Stimulated activated CD8-positive, alpha-beta memory T cell treated with anti-CD3 and anti-CD28 coated beads, Interleukin-7, amount 100 ng/mL, for 1 hour (primary cell): Measurements from ENCODE around the gene FOXL3.
"Not testable (repeated sequence)": the region's sequence is repeated elsewhere in the genome, so short reads cannot be mapped to it uniquely, and the experiment has no call there.

Experiments
- DNase-seq, 2 donors: peaks; one replicate each; pipeline ENCODE4 v3.0.0-alpha.2; 2020; ENCODE audit warnings: low read depth in 2 of 2

Gene FOXL3

DNA sequence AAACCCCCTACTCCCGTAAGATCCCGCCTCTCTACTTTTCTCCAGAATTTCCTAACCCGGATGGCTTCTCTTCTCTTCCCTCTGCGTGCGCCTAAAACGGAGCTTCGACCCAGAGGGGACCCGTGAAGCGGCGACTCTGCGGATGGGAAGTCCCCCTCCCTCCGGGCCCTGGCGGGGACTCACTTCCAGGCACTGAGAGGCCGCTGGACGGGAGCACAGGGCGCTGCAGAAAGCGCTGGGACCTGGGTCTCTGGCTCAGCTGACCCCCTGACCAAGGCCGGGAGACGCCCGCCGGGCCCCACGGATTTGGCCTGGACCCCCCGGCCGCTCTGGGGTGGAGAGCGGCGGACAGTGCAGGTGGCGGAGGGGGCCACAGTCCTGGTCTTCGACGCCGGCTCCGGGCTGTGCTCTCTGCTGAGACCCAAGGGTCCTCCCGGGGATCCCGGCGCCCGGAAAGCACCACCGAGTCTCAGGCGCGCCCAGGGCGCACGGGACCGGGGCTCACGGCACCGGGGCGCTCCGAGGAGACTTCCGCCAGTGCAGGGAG is 688 bp upstream of the FOXL3 start:
- DNase-seq: no peak

DNA sequence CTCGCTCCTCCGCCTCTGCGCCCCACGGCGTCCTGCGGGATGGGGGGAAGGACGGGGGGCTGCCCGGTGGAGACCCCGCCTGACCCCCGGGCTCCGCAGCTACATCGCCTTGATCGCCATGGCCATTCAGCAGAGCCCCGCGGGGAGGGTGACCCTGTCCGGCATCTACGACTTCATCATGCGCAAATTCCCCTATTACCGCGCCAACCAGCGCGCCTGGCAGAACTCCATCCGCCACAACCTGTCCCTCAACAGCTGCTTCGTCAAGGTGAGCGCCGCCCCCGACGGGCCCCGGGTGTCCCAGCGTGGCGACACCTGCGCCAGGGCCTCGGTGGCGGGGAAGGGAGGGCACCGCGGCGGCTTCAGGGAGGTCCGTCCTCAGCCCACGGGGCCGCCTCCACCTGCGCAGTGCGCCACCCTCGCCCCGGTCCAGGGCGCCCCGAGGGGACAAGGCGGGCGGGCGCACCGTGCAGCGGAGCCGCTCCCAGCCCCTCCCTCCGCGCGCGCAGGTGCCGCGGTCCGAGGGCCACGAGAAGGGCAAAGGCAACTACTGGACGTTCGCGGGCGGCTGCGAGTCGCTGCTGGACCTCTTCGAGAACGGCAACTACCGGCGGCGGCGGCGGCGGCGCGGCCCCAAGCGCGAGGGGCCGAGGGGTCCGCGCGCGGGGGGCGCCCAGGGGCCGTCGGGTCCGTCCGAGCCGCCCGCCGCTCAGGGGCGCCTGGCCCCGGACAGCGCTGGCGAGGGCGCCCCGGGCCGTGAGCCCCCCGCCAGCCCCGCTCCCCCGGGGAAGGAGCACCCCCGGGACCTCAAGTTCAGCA is 793 bp downstream of the FOXL3 start:
- no peak for DNase-seq

DNA sequence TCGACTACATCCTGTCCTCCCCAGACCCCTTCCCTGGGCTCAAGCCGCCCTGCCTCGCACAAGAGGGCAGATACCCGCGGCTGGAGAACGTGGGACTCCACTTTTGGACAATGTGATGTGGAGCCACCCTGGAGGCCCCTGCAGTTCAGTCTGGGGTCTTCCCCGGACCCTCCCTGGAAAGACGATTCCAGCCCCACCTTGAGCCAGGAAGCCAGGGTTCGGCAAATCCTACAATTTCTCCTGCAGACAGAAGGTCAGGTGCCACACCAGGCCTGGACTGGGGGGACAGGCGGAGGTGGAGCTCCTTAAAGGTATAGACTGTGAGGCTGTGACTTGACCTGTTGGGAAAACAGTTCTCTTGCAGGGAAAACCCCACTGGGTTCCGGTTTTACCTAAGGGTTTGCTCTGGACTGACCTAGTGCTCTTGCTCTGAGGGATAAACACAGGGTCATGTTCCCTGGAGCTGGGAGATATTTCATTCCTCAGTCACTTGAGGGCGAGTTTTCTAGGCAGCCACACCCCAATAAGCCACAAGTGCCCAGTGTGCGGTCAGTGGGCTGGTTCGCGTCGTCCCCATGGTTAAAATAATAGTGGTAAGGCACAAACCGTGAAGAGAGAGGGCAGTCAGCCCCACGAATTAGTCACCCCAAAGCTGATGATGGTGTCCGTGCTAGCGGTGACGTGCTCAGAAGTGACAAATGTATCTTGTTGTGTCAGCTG is 1.6 kb downstream of the FOXL3 start:
- DNase-seq: no peak

DNA sequence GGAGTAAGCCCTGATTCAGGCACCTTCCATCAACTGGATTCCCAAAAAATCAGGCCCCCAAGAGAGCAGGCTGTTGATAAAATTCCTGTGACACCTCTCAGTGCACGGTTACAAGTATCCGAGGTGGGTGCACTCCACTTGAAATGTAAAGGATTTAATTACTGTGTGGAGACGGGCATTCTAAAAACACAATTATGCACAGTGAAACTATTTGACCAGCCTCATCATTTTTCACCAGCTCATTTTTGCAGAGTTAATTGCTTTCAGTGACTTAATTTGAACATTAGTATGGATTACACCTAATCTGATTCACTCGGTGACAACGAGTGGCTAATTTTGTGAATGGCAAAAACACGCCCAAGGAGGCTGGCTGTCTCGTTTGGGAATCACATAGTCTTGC is 2.3 kb downstream of the FOXL3 start:
- no peak for DNase-seq

DNA sequence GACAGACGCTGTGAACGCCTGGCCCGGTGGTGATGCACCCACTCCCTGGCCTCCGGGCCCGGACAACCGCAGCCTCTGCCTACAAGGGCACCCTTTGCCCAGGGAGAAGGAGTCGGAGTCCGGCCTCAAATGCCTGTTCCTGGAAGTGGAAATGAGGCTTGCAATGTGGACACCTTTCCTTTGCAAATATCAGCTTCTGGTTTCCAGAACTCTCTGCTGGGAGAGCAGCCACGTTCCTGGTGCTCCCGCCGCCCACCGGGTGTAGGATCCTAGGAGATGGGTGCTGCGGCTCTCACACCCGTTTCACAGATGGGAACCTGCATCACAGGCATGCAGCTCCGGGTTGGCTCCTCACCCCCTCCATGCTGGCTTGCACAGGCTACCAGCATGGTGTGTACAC is 2.9 kb downstream of the FOXL3 start:
- DNase-seq: no peak

DNA sequence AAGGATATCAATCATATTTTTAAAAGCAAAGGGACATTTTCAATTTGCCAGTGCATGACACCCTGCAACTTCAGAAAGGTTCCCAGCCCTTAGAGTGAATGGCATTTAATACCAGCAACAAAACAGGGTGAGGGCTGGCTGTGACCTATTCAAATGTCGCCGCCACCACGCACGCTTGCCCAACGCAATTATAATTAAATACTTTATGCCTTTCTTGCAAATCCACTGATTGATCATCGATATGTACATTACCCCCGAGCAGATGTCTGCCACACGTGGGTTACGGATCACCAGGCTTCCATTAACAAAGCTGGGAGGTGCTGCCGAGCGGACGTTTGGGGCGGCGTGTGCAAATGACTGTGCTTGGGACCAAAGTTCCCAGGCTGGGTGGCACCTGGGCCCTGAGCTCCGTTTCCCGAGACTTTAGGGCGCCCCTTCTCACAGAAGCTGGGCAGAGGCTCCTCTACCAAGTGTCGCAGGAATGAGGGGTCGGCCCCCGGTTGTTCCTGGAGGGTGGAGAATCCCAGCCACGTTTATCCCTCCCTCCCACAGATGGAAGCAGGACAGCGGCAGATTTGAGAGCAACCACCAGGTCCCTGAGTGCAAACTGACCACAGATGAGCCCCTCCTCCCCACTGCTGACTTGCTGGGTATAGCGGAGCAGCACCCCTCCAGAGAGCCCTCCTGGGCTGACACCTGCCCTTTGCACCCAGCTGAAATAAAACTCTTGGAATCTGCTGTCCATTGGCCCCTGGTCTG is 3.9 kb downstream of the FOXL3 start:
- DNase-seq: no peak

DNA sequence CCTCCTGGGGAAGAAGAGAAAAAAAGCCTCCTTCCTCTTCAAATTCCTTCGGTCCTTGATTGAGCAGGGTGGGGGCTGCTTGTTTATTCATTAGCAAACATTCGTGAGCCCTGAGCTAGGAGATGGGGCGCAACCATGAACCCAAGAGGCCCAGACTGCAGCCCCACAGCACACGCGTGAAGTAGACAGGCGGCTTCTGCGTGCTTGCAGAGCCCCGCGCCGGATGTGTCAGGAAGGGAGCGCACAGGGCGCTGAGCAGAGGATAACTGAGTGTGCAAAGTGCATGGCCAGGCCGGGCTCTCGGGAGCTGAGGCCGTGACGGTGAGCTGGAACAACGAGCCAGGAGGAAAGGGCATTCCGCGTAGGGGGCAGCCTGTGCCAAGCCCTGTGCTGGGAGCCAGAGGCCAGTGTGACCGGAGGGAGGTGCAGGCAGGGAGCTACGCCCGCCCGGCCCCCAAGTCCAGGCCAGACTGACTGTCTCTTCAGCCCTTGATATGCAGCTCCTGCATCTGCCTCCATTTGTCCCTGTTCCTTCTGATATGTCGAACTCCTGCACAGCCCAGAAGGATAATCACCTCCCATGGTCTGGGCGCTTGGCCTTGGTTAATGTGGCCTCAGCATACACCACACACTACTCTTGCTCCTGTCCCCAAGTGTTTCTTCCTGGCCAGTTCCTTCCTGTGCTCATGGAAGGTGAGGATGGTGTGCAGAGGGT is 4.6 kb downstream of the FOXL3 start:
- DNase-seq: no peak

DNA sequence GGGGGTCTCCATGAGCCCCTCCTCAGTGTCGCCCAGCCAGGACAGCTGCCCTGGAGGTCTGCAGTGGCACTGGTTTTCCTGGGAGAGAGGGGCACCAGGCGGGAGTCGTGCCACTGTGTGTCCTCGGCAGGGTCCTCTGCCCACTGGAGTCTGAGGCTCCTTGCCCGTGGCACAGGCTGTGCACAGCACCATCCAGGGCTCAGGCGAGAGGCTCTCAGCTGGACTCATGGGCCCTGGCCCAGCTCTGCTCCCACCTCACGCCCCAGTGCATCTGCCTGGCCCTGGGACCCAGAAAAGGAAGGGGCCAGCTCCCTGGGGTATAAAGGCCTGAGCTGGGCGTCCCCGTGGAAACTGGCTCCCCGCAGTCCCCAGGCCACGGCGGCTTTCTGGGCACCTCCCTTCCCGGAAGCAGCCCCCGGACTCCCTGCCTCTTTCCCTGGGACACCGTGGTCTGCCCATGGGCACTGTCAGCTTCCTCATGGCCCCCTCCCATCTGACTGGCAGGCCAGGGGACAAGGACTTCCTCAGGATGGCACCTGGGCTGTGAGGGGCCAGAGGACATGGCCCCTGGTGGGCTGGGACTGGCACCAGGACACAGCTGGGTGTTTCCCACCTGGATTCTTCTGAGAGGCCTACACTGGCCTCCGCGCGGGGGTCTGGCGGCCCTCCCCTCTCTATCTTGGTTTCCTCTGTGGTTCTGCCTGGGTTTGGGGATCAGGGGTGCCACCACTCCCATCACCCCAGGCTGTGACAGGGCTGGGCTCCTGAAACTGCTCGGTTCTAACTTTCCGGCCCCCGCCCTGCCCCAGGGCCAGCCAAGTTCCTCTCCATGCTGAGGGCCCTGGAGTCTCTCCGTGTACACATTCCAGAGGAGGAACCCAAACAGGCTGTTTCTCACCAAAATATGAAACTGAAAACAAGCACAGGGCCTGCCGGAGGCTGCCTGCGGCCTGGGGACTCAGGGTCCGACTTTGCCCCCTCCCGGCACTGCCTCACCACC is 5.5 kb downstream of the FOXL3 start:
- DNase-seq: no peak

DNA sequence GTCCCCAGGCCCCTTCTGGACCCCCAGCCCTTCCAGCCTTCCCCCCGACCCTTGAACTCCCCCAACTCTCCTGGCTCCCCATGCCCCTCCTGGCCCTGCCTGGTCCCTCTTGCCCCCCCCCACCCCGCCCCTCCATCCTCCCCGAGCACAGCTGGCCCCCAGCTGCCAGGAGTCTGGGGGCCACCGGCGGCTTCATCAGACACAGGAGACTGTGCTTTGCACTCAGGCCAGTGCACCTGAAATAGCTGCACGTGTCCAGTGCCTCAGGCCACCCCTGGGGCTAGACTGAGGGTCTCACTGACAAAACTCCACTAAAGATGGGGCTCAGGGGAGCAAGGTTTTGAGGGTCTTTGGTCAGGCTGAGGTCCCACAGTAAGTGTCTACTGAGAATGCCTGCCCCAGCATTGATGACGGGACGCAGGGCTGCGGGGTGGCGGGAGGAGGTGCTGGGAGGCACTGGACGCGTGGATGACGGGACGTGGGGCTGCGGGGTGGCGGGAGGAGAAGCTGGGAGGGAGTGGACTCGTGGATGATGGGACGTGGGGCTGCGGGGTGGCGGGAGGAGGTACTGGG is 6.5 kb downstream of the FOXL3 start:
- no peak for DNase-seq

DNA sequence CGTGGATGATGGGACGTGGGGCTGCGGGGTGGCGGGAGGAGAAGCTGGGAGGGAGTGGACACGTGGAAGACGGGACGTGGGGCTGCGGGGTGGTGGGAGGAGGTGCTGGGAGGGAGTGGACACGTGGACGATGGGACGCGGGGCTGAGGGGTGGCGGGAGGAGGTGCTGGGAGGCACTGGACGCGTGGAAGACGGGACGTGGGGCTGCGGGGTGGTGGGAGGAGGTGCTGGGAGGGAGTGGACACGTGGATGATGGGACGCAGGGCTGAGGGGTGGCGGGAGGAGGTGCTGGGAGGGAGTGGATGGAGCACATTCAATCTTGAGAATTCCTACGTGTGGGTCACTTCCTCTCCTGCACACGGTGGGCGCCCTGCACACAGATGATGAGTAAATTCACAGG is 7.2 kb downstream of the FOXL3 start:
- DNase-seq: not testable (repeated sequence)

DNA sequence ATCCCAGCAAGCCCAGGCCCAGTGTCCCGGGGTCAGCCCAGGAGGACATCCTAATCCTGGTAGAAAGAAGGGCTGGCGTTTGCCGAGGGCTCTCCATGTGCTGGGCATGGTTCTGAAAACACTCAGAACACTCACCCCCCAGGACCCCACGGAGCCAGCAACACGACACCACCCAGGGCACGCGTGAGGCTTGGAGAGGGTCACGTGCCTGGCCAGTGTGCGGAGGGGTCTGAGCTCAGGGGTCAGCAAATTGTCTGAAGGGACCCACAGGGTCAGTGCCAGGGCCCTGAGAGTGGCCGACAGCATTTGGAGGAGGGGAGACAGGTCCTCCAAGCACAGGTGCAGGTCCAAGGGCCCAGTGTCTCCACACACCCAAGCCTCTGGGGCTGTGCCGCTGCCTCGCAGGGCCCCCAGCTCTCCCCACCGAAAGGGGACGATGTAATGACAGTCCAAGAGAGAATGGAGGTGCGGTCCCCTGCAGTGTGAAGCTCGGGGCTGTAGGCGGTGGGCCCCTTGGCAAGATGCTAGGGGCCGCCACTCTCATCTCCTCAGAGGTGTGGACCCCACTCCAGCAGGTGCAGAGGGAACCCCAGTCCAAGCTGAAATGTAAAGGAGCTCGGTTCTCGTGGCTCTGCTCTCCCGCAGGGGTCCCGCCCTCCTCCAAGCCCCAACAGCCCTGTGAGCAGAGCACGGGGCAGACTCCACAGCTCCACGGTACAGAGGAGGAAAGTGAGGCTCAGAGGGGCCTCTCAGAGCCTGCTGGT is 7.8 kb downstream of the FOXL3 start:
- DNase-seq: no peak

DNA sequence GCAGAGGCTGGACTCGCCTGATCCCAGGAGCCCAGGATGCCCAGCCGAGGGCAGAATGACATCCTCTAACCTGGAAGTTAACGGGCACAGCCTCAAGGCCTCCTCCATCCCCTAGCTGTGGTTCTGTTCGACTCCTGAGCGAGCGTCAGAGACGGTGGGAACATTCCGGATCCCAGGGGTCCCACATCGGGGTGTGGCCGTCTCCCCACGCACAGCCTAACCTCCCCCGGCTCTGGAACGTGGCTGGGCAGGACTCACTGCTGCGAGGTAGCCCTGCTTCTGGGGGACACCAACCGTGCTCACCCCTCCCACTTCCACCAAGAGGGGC is 8.4 kb downstream of the FOXL3 start:
- DNase-seq: no peak

DNA sequence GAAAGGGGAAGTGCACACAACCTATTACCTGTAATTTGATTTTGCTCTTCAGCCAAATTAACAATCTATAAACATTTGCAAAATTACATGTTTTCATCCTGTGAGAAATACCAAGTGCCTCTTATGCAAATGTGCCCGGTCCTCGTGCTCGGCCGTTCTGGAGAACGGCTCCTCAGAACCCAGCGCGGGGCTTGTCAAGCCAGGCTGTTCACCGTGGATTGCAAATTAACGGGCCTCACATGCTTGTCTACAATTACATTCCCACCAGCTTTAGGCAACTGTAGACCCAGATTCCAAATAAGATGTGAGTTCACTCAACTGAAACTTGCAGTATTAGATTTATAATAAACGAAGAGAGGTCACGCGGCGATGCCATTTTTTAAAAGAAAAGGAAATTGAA is 8.8 kb downstream of the FOXL3 start:
- DNase-seq: no peak

DNA sequence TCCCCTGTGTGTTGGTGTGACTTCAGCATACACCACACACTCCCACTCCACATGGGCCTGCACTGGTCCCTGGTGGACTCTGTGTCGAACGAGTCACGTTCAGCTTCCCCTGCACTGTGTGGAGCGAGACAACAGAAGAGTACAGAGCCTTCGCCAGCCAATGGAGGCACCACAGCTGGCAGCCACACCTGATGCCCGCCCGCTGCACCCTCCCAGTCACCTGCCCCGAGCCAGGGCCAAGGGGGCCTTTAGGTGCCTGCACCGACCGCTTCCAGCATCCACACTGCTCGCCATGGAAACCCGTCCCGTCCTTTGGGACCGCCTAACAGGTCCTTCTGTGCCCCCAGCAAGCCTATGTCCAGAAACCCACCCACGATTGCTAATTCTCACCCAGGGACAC is 9.2 kb downstream of the FOXL3 start:
- no peak for DNase-seq

DNA sequence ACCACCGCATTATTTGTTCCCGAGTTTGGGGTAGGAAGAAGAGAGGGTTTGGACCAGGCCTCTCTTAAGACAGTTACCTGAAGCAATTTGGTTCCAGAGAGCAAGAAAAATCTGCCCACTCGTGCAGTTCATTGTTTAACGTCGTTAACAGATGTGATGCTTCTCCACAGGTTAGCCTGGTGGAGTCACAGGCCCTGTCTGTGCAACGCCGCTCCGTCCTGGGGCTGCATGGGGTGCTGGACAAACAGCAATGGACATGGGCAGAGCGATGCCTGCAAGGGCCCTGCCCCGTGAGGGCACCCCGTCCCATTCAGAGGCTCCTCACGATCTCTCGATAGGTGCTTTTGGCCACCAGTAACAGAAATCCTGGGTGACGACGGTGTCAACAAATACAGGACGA is 9.7 kb downstream of the FOXL3 start:
- DNase-seq: no peak

DNA sequence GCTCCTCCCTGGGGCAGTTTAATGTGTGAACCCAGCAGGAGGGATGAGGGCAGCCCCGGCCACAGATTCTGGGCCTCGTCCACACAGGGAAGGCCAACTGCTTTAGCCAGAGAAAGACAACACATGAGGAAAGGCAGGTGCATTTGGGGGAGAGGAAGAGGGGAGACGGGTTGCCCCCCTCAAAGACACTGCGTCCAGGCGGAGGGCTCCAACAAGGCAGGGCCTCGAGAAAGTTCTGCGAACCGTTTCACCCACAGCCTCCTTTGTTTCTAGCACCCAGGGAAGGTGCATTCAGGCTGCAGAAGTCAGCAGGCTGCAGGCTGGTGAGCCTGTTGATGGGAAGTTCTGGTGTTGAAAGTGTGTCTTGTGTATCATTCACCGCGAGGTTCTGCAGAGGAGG is 10.1 kb downstream of the FOXL3 start:
- DNase-seq: no peak

DNA sequence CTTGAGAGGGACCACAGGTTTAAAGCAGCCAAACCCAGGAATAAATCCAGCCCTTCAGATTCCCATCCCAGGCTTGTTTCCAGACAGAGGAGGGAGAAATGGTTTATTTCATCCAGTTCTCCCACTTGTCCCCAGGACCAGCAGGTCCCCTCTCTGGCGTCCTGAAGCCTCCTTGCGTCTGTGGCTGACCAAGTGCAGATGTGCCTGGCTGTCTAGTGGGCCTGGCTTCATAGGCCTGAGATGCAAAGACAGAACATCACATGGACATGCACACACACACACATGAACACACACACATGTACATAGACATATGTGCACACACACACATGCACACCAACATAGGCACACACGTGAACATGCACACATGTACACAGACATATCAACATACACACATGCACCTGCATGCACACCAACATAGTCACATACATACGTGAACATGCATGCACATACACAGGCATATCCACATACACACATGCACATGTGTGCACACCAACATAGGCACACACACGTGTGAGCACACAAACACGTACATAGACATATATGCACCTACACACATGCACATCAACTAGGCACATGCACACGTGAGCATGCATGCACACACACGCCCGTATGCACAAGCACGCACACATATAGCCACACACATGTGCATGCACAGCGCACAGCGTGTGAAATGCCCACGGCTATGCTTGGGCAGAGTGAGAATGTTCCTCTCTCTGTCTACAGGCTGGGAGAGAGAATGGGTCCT is 10.7 kb downstream of the FOXL3 start:
- DNase-seq: no peak

DNA sequence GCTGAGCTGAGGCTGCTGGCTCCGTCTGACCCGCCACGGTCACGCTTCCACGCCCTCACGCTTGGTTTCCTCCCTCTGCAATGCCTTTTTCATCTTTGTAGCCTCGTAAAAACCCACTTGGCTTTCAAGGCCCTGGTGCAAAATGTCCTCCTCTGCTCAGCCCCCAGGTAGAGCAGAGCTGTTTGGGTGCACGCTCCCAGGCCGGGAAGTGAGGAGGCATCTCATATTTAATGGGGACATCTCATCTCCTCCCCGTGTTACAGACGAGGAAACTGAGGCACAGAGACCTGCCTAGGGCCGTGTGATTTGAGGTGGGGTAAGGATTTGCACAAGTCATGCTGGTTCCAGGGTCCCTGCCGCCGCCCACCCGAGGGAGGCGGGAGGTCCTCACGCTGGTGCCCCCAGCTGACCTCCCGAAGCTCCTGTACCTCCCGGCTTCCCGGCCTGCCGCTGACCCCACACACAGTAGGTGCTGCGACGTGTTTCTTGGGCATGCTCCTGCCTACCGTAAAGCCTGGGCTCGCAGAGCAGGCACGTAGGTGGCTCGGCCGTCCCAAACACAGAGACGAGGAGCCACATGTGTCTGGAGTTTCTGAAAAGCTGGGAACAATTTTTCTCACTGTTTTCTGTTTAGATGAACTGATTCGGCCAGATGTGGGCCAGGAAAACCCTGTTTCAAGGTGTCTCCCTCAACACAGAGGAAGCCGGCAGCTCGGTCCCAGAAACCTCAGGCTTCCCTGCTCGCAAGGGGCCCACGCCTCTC is 11.5 kb downstream of the FOXL3 start:
- no peak for DNase-seq
